Panc1 (cell line): Measurements from ENCODE around the gene SPECC1. TPM values are rescaled to one million over a fixed set of nuclear protein-coding genes. Genes with fewer than 3 reads are reported as not detected.

Experiments
- ATAC-seq: fragments of 200-7000 bp; cut with Tn5 transposase; 2 replicates; pipeline ENCODE4 v1.9.1; 2020; ENCODE audit warnings: mild to moderate bottlenecking, moderate library complexity
- BruUV-seq: library from RNA; stranded (reverse); fragments of 400-500 nt; replicated peaks from 2 replicates; lab custom pipeline; 2021; lab: Mats Ljungman, UMichigan
- CTCF ChIA-PET: fragments of 300-600 bp; sonication (Branson Sonifier 250); formaldehyde crosslinking; loops from one replicate; lab custom pipeline; 2022; ENCODE audit warnings: antibody characterized with exemption; lab: Charles Lee
- POLR2A ChIA-PET: fragments of 300-600 bp; sonication (Branson Sonifier 250); formaldehyde crosslinking; loops from one replicate; lab custom pipeline; 2022; ENCODE audit warnings: antibody characterized with exemption; lab: Charles Lee
- DNase-seq: peaks from one replicate; pipeline ENCODE4 v3.0.0-alpha.2; 2010; ENCODE audit warnings: low read depth, low spot score
- H3K27ac ChIP-seq: 2 replicates; pipeline ENCODE4 v1.5.1; 2011; ENCODE audit warnings: mild to moderate bottlenecking, low read length, inconsistent platforms
- H3K27me3 ChIP-seq: fragments of 200-500 bp; sonication (Bioruptor generic); 2 replicates; pipeline ENCODE4 v1.6.0; 2014; ENCODE audit warnings: low read length, inconsistent platforms; ENCODE audit not compliant: control insufficient read depth, insufficient read depth
- H3K36me3 ChIP-seq: fragments of 200-500 bp; sonication (Bioruptor generic); 2 replicates; pipeline ENCODE4 v1.5.1; 2014; ENCODE audit warnings: inconsistent platforms, mild to moderate bottlenecking, low read length, moderate library complexity; ENCODE audit not compliant: control insufficient read depth, insufficient read depth
- H3K4me1 ChIP-seq: 2 replicates; pipeline ENCODE4 v1.5.1; 2011; ENCODE audit warnings: inconsistent platforms, mild to moderate bottlenecking, low read length, moderate library complexity; ENCODE audit not compliant: control insufficient read depth, insufficient read depth
- H3K4me3 ChIP-seq, 2 experiments: 2 replicates each; pipeline ENCODE4 v1.5.1; 2011 to 2012; ENCODE audit warnings: low read depth in 2 of 2, low read length in 2 of 2, mild to moderate bottlenecking in 2 of 2, inconsistent platforms in 1 of 2, moderate library complexity in 1 of 2
- H3K9me3 ChIP-seq: fragments of 200-500 bp; sonication (Bioruptor generic); 2 replicates; pipeline ENCODE4 v1.5.1; 2014; ENCODE audit warnings: low read depth, mild to moderate bottlenecking, inconsistent platforms, low read length, moderate library complexity; ENCODE audit not compliant: control insufficient read depth, insufficient read depth
- POLR2AphosphoS5 ChIP-seq: IDR thresholded peaks from 2 replicates; pipeline ENCODE4 v1.6.1; 2012; ENCODE audit warnings: mild to moderate bottlenecking, low read depth, low read length, moderate library complexity
- REST ChIP-seq, 2 experiments: IDR thresholded peaks; 2 replicates each; pipeline ENCODE4 v1.6.1; 2011 to 2012; ENCODE audit warnings: low read depth in 2 of 2, control low read depth in 1 of 2, low read length in 1 of 2, mild to moderate bottlenecking in 1 of 2, moderate library complexity in 1 of 2; ENCODE audit not compliant: insufficient read depth in 1 of 2
- SIN3A ChIP-seq: IDR thresholded peaks from 2 replicates; pipeline ENCODE4 v1.6.1; 2012; ENCODE audit warnings: low read depth, mild to moderate bottlenecking, low read length, moderate library complexity, borderline replicate concordance; ENCODE audit not compliant: insufficient read depth
- TCF7L2 ChIP-seq: IDR thresholded peaks from 2 replicates; pipeline ENCODE4 v1.6.1; 2011; ENCODE audit warnings: mild to moderate bottlenecking, low read depth, low read length, inconsistent platforms
- in situ Hi-C: cut with HindIII; loops from 2 replicates; pipeline ENCODE4 v1.10.0; 2016; ENCODE audit warnings: low sequenced_read_pairs, low pct_unique_long_range_greater_than_20kb
- intact Hi-C: fragments of 100-400 bp; cut with micrococcal nuclease; formaldehyde crosslinking; loops from one replicate; pipeline ENCODE4 v1.10.0; 2022; ENCODE audit not compliant: unreplicated experiment
- total RNA-seq: library from RNA; stranded (reverse); gene quantifications from one replicate; pipeline ENCODE4 v1.2.1, GENCODE V29; 2021; ENCODE audit not compliant: unreplicated experiment
- TF ChIP-seq, protein P1 (sequence below): fragments of 450-650 bp; IDR thresholded peaks from 2 replicates; pipeline ENCODE4 v1.5.1; 2017; ENCODE audit warnings: mild to moderate bottlenecking

The SPECC1 gene
- total RNA-seq, 1 experiment from 2014 or later = 80.8 TPM

- Histone ChIP-seq H3K9me3 (no peaks in the 10 kb centered on the region), H3K4me1 (no peaks in the 10 kb centered on the region), H3K27ac (no peak overlapping the region), H3K4me3 (no peak overlapping the region), H3K27me3 (no peaks in the 10 kb centered on the region), H3K36me3 (no peaks in the 10 kb centered on the region)
- intact Hi-C loops (no loop called here), in situ Hi-C loops (no loop called here)
- TF ChIP-seq REST (IDR thresholded peaks at IDR 0.05; ENCODE audit: insufficient read depth in 1 of 2, low read depth in 2 of 2, low read length in 1 of 2) (no peak), POLR2AphosphoS5 (no peak), TCF7L2 (no peak), SIN3A (no peak)
- TF ChIP-seq, protein P1, sequence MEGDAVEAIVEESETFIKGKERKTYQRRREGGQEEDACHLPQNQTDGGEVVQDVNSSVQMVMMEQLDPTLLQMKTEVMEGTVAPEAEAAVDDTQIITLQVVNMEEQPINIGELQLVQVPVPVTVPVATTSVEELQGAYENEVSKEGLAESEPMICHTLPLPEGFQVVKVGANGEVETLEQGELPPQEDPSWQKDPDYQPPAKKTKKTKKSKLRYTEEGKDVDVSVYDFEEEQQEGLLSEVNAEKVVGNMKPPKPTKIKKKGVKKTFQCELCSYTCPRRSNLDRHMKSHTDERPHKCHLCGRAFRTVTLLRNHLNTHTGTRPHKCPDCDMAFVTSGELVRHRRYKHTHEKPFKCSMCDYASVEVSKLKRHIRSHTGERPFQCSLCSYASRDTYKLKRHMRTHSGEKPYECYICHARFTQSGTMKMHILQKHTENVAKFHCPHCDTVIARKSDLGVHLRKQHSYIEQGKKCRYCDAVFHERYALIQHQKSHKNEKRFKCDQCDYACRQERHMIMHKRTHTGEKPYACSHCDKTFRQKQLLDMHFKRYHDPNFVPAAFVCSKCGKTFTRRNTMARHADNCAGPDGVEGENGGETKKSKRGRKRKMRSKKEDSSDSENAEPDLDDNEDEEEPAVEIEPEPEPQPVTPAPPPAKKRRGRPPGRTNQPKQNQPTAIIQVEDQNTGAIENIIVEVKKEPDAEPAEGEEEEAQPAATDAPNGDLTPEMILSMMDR = no peak
- DNase-seq (no peak), ATAC-seq (no peak)
- BruUV-seq = no TSS peak
- ChIA-PET CTCF (no interaction called here), POLR2A (no interaction called here)
Observed at GRCh38 chr17:20125724-20126123, 116.6 kb downstream of the SPECC1 start.

DNA sequence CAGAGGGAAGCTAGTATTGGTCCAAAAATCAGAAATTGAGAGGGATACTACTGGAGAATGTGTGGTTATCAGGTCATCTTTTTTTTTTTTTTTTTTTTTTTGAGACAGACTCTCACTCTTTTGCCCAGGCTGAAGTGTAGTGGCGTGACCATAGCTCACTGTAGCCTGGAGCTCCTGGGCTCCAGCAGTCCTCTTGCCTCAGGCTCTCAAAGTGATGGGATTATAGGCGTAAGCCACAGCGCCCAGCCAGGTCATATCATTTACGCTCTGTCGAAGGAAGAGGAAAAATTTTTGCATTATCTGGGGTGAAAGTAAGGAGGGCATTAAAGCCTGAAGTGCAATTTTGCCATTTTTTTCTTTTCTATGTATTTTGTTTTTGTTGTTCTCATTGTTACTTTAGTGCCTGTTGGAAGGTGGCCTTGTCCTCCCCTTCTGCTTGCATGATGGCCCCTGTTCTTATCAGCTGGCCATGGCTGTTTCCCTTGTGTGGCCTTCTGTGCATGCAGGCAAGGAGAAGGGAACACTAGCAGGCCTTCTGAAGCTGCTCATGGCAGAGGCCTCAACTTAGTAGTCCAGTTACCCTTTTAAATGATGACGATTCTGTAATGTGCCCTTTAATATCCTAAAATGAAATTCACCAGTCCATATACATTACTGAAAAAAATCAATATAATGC, 118.3 kb downstream of the SPECC1 start:
- Histone ChIP-seq H3K9me3 (no peaks in the 10 kb centered on the region), H3K27me3 (no peaks in the 10 kb centered on the region), H3K4me3 (no peak overlapping the region), H3K36me3 (no peaks in the 10 kb centered on the region), H3K4me1 (no peaks in the 10 kb centered on the region), H3K27ac (no peak overlapping the region)
- in situ Hi-C loops (no loop called here), intact Hi-C loops (no loop called here)
- CTCF ChIA-PET = no interaction called here
- POLR2A ChIA-PET = no interaction called here
- no peak for DNase-seq
- TF ChIP-seq REST (IDR thresholded peaks at IDR 0.05; ENCODE audit: insufficient read depth in 1 of 2, low read depth in 2 of 2, low read length in 1 of 2) = no peak
- TF ChIP-seq, protein P1 = no peak
- no peak for TF ChIP-seq TCF7L2
- TF ChIP-seq POLR2AphosphoS5 = no peak
- TF ChIP-seq SIN3A = no peak
- no peak for ATAC-seq
- no TSS peak for BruUV-seq
